LNCaP clone FGC (cell line): ENCODE data around the gene EBF3.

Experiments used
- DNase-seq: peaks from one replicate; pipeline ENCODE4 v3.0.0-alpha.2; 2011; ENCODE audit warnings: low read depth
- H3K4me3 ChIP-seq: 2 replicates; pipeline ENCODE4 v1.5.1; 2011; ENCODE audit warnings: mild to moderate bottlenecking, low read depth, low read length, control low read depth
- TF ChIP-seq, protein P1 (sequence below): IDR thresholded peaks from 2 replicates; pipeline ENCODE4 v1.5.1; 2012; ENCODE audit warnings: mild to moderate bottlenecking; ENCODE audit not compliant: control insufficient read depth, insufficient read depth; ENCODE audit errors: extremely low read depth

EBF3 gene

GRCh38 chr10:129953119-129954051, 10.7 kb downstream of the EBF3 start:
- TF ChIP-seq, protein P1, sequence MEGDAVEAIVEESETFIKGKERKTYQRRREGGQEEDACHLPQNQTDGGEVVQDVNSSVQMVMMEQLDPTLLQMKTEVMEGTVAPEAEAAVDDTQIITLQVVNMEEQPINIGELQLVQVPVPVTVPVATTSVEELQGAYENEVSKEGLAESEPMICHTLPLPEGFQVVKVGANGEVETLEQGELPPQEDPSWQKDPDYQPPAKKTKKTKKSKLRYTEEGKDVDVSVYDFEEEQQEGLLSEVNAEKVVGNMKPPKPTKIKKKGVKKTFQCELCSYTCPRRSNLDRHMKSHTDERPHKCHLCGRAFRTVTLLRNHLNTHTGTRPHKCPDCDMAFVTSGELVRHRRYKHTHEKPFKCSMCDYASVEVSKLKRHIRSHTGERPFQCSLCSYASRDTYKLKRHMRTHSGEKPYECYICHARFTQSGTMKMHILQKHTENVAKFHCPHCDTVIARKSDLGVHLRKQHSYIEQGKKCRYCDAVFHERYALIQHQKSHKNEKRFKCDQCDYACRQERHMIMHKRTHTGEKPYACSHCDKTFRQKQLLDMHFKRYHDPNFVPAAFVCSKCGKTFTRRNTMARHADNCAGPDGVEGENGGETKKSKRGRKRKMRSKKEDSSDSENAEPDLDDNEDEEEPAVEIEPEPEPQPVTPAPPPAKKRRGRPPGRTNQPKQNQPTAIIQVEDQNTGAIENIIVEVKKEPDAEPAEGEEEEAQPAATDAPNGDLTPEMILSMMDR, result no peak
- no peak for DNase-seq
- no peak overlapping the region for H3K4me3 ChIP-seq

- DNase-seq, result no peak
- no peak overlapping the region for H3K4me3 ChIP-seq
- TF ChIP-seq, protein P1, result no peak
Observed at GRCh38 chr10:129952378-129953118, 11.5 kb downstream of the EBF3 start.

GRCh38 chr10:129951970-129952265, 12.2 kb downstream of the EBF3 start:
- TF ChIP-seq, protein P1, result no peak
- DNase-seq, result no peak
- H3K4me3 ChIP-seq, result no peak overlapping the region

DNA sequence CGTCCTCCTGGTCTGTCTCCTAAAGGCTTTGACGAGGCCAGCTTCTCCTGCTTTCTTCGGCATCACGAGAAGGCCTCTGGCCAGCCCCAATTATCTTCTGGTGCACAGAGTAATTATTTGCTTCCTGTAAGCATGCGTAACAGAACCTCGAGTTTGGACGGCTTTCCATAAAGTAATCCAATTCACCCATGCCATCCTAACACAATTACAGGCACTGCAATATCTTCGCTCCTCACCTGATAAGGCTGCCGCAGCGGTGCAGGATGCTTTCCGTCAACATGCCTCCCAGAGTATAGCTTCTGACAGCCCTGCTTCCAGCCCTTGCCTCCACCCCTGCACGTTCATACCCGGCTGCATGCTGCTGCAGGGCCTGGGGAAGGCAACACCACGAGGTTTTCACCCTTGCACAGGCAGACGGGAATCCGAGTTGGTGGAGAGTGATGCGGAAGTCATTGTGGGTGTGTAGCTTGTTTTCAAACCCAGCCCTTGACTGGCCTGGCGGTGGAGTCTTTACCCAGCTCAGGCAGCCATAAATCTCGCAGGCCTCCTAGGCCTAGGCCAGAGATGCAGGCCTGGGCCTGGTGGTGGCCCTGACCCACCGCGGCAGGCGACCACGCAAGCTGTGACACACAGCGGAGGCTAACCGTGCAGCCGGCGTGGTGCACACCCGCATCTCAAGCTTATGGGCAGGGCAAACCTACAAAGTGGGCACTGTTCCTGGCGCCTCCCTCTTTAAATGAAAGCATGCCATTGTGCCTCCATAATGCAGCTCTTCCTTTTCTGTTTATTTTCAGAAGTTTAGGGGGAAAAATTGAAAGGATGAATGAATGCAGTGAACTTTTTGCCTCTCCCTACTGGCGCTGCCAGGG, 12.7 kb downstream of the EBF3 start:
- TF ChIP-seq, protein P1, result no peak
- DNase-seq, result no peak
- H3K4me3 ChIP-seq, result no peak overlapping the region

DNA sequence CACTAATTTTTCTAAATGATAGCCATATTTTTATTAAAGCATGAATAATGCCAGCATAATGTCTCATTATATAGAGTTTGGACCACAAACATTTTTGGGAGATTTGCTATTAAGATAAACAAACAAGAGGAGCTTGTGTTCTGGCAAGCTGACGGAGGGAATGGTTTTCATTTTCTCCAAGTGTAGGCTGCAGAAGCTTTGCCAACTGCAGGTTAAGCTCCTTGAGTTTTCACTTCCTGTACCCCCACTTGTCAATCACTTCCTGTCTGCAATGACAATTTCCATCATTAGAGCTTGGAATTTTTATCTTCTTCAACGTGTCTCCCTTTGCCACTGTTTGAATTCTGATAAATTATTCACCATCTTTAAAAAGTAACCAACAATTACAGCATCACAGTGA, 13.4 kb downstream of the EBF3 start:
- no peak for DNase-seq
- TF ChIP-seq, protein P1, result no peak
- H3K4me3 ChIP-seq, result no peak overlapping the region

DNA sequence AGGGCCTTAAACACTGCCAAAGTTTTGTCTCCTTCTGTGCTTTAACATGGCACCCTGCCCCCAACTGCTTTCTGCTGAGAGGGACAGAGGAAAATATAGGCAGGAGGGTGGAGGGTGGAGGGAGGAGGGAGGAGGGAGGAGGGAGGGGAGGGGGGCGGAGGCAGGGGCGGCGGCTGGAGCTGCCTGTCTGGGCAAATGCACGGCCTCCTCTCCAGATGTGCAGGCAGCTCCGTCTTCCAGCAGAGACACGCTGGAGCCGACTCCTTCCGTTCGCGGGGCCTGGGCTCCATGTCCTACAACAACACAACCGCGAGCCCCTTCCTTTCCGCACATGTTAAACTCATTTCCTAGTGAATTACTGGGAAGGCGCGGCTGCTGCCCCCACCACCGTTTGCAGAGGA, 14.2 kb downstream of the EBF3 start:
- no peak overlapping the region for H3K4me3 ChIP-seq
- no peak for DNase-seq
- TF ChIP-seq, protein P1, result no peak
